ENCODE results near the gene YARS1. TPM values are rescaled to one million over a fixed set of nuclear protein-coding genes. Genes with fewer than 3 reads are reported as not detected.

Gene YARS1
- total RNA-seq, 1 donor from 2014 or later: 101 TPM

DNA sequence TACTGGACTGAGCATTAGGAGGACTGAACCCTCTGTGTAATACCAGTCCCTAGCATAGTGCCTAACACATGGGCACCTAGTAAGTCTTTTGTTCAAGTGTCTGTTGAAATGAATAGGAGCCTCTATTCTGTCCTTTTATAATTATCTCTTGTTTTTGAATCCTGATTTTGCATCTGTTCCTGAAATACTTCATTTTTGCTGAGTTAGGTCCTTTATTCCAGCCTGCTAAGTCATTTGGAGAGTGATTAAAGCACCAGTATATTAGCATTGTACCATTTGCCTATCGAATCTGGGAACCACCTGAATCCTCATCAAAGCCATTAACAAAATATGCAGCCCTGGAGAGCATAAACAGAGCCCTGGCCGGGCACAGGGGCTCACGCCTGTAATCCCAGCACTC lies 32.3 kb downstream of the YARS1 start:
- H3K27ac Mint-ChIP-seq: no peak overlapping the region
- H3K36me3 Mint-ChIP-seq (ENCODE audit: insufficient read depth): peaks cover 25% of the 10 kb centered on the region

DNA sequence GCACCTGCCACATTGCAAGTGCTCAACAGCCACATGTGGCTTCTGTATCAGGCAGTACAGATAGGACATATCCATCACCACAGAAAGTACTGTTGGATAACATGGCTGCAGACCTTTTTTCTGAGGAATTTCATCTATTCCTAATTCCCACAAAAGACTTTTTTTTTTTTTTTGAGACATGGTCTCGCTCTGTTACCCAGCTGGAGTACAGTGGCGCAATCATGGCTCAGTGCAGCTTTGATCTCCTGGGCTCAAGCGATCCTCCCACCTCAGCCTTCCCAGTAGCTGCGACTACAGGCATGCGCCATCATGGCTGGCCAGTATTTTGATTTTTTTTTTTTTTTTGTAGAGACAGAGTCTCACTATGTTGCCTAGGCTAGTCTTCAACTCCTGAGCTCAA lies 33.3 kb downstream of the YARS1 start:
- H3K27ac Mint-ChIP-seq: no peak overlapping the region
- no peaks in the 10 kb centered on the region for H3K9me3 Mint-ChIP-seq (ENCODE audit: low read depth)
- H3K4me3 Mint-ChIP-seq (ENCODE audit: low read depth): no peak overlapping the region
- H3K27me3 Mint-ChIP-seq: no peaks in the 10 kb centered on the region
- TF ChIP-seq, protein P1, sequence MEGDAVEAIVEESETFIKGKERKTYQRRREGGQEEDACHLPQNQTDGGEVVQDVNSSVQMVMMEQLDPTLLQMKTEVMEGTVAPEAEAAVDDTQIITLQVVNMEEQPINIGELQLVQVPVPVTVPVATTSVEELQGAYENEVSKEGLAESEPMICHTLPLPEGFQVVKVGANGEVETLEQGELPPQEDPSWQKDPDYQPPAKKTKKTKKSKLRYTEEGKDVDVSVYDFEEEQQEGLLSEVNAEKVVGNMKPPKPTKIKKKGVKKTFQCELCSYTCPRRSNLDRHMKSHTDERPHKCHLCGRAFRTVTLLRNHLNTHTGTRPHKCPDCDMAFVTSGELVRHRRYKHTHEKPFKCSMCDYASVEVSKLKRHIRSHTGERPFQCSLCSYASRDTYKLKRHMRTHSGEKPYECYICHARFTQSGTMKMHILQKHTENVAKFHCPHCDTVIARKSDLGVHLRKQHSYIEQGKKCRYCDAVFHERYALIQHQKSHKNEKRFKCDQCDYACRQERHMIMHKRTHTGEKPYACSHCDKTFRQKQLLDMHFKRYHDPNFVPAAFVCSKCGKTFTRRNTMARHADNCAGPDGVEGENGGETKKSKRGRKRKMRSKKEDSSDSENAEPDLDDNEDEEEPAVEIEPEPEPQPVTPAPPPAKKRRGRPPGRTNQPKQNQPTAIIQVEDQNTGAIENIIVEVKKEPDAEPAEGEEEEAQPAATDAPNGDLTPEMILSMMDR (IDR thresholded peaks at IDR 0.05; ENCODE audit: unreplicated experiment): no peak
- peaks cover 29% of the 10 kb centered on the region for H3K36me3 Mint-ChIP-seq (ENCODE audit: insufficient read depth)
- no peak for DNase-seq (ENCODE audit: low spot score, unreplicated experiment)
- no peaks in the 10 kb centered on the region for H3K4me1 Mint-ChIP-seq (ENCODE audit: low read depth)

More for the DNA sequence above, 32.3 kb downstream of the YARS1 start:
- TF ChIP-seq, protein P1 (IDR thresholded peaks at IDR 0.05; ENCODE audit: unreplicated experiment): no peak
- Mint-ChIP-seq H3K27me3 (no peaks in the 10 kb centered on the region), H3K4me1 (ENCODE audit: low read depth) (no peaks in the 10 kb centered on the region), H3K4me3 (ENCODE audit: low read depth) (no peak overlapping the region), H3K9me3 (ENCODE audit: low read depth) (no peaks in the 10 kb centered on the region)
- no peak for DNase-seq (ENCODE audit: low spot score, unreplicated experiment)

DNA sequence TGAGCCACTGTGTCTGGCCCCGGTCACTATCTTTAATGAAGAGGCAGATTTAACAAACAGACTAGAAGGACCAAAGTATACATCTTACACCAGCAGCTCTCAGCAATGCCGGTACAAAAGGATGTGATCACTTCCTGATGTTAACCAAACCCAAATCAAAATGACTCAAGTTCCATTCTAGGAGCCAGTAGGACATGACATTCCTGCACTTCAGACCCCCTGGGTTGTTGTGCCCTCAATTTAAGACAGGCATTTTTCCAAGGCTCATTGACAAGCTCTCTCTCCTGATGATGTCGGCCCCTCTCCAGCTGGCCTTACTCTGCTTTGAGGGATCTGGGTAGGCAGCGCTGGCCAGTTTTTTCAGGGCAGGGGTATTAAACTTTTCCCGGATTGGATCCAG lies 35.1 kb downstream of the YARS1 start:
- no peak overlapping the region for H3K27ac Mint-ChIP-seq
- H3K4me1 Mint-ChIP-seq (ENCODE audit: low read depth): no peaks in the 10 kb centered on the region
- H3K9me3 Mint-ChIP-seq (ENCODE audit: low read depth): no peaks in the 10 kb centered on the region
- no peak overlapping the region for H3K4me3 Mint-ChIP-seq (ENCODE audit: low read depth)
- H3K36me3 Mint-ChIP-seq (ENCODE audit: insufficient read depth): peaks cover 30% of the 10 kb centered on the region
- no peaks in the 10 kb centered on the region for H3K27me3 Mint-ChIP-seq
- TF ChIP-seq, protein P1 (IDR thresholded peaks at IDR 0.05; ENCODE audit: unreplicated experiment): no peak
- DNase-seq (ENCODE audit: low spot score, unreplicated experiment): no peak

DNA sequence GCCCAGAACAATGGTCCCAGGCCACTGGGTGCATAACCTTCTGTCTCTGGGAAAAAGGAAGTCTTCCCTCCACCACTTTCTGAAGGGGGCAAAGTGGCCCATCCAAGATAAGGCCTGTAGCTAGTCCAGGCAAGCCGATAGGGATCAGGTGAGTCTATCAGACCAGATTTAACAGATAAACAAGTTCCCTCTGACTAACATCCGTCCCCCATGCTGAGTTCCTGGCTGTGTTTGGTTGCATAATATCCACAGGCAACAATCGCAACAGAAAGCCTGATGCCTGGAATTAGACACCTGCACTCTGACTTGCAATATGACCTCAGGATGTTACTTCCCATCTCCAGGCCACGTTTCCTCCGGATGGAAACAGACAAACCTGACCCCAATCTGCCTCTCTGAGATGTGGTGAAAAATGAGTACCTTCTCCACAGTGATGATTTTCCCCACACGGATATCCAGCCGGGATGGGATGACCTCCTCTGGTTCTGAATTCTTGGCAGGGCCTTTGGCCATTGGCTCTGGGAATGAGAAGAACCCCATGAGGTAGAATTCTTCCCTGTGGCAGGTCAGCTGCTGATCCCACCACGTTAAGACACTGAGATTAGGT lies 36.4 kb downstream of the YARS1 start:
- peaks cover 28% of the 10 kb centered on the region for H3K36me3 Mint-ChIP-seq (ENCODE audit: insufficient read depth)

DNA sequence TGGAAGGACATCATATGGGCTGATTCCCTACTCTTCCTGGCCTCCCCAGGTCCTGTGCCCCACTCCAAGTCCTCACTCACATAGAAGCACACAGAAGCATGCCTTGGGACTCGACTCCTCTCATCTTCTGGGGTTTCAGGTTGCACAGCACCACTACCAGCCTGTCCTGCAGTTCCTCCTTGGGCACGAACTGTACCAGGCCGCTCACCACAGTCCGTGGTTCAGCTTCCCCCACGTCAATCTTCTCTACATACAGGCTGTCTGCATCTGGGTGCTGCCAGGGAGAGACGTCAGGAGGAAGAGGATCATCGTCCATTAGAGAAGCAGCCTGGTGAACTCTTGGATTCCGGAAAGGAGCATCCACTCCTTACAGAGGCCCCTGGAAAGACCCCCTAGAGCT lies 37.2 kb downstream of the YARS1 start:
- Mint-ChIP-seq H3K27ac (no peak overlapping the region), H3K36me3 (ENCODE audit: insufficient read depth) (peaks cover 26% of the 10 kb centered on the region)
- TF ChIP-seq, protein P1 (IDR thresholded peaks at IDR 0.05; ENCODE audit: unreplicated experiment): no peak

More for the DNA sequence above, 36.4 kb downstream of the YARS1 start:
- no peaks in the 10 kb centered on the region for H3K27me3 Mint-ChIP-seq
- H3K4me3 Mint-ChIP-seq (ENCODE audit: low read depth): no peak overlapping the region
- TF ChIP-seq, protein P1 (IDR thresholded peaks at IDR 0.05; ENCODE audit: unreplicated experiment): no peak
- H3K9me3 Mint-ChIP-seq (ENCODE audit: low read depth): no peaks in the 10 kb centered on the region
- DNase-seq (ENCODE audit: low spot score, unreplicated experiment): no peak
- H3K4me1 Mint-ChIP-seq (ENCODE audit: low read depth): no peaks in the 10 kb centered on the region
- H3K27ac Mint-ChIP-seq: no peak overlapping the region

More for the DNA sequence above, 37.2 kb downstream of the YARS1 start:
- Mint-ChIP-seq H3K4me3 (ENCODE audit: low read depth) (no peak overlapping the region), H3K9me3 (ENCODE audit: low read depth) (no peaks in the 10 kb centered on the region), H3K4me1 (ENCODE audit: low read depth) (no peaks in the 10 kb centered on the region), H3K27me3 (no peaks in the 10 kb centered on the region)
- no peak for DNase-seq (ENCODE audit: low spot score, unreplicated experiment)

Data from progenitor cell of endocrine pancreas (in vitro differentiated cells).